Right lobe of liver (tissue), 4 donors: ENCODE data around the gene GRM2.

Source experiments
- POLR2A ChIP-seq: fragments of 450-650 bp; IDR thresholded peaks from one replicate; pipeline ENCODE4 v1.6.1; 2017; ENCODE audit warnings: antibody characterized with exemption, mild to moderate bottlenecking
- TF ChIP-seq, protein P1 (sequence below), 4 donors: fragments of 200-600 bp in 3 of 4; fragments of 450-650 bp in 1 of 4; IDR thresholded peaks; one replicate each; pipeline versions ENCODE4 v1.5.1 to v1.8.0; 2016 to 2022; ENCODE audit warnings: antibody characterized with exemption in 4 of 4, mild to moderate bottlenecking in 2 of 4
- donor health status: DM: no; HTN: no; CAD: no.
- donor health status: DM: no; HTN: no; CAD: no.
- donor health status: DM: no; HTN: yes; CAD: no.

DNA sequence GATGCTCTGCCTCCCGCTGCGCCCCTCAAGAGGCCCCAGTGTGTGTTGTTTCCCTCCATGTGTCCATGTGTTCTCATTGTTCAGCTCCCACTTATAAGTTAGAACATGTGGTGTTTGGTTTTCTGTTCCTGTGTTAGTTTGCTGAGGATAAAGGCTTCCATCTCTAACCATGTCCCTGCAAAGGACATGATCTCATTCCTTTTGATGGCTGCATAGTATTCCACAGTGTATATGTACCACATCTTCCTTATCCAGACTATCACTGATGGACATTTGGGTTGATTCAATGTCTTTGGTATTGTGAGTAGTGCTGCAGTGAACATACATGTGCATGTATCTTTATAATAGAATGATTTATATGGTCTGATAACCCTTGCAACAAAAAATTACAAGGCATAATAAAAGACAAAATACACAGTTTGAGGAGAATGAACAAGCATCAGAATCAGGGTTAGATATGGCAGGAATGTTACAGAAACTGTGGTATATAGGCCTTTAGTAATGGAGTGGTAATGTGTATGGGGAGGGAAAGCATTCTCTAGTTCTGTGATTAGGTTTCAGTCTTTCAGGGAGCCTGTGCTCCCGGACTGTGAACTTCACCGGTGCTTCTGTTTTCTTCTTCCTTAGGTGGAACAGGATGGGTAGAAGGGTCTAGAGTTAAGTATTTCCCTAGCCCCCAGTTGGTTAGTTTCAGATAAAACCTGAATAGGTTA lies 27.1 kb downstream of the GRM2 start:
- TF ChIP-seq, protein P1, sequence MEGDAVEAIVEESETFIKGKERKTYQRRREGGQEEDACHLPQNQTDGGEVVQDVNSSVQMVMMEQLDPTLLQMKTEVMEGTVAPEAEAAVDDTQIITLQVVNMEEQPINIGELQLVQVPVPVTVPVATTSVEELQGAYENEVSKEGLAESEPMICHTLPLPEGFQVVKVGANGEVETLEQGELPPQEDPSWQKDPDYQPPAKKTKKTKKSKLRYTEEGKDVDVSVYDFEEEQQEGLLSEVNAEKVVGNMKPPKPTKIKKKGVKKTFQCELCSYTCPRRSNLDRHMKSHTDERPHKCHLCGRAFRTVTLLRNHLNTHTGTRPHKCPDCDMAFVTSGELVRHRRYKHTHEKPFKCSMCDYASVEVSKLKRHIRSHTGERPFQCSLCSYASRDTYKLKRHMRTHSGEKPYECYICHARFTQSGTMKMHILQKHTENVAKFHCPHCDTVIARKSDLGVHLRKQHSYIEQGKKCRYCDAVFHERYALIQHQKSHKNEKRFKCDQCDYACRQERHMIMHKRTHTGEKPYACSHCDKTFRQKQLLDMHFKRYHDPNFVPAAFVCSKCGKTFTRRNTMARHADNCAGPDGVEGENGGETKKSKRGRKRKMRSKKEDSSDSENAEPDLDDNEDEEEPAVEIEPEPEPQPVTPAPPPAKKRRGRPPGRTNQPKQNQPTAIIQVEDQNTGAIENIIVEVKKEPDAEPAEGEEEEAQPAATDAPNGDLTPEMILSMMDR (IDR thresholded peaks at IDR 0.05), result no peak
- no peak for TF ChIP-seq POLR2A
